Left kidney (tissue), 1 donor: ENCODE results near the gene SMIM29. TPM values are rescaled to one million over a fixed set of nuclear protein-coding genes. Genes with fewer than 3 reads are reported as not detected.

ENCODE experiments used
- polyA plus RNA-seq: library from polyadenylated mRNA; unstranded; fragments of 120-200 nt; gene quantifications from one replicate; pipeline ENCODE4 v1.2.1, GENCODE V29; 2013; ENCODE audit not compliant: insufficient read length

SMIM29 gene
- polyA plus RNA-seq, 1 donor = 9.5 TPM

Other genes with a start within 250 kb of the SMIM29 start
- 0.53 TPM for gene GRM4, start 102.9 kb downstream of the SMIM29 start, polyA plus RNA-seq
- gene HMGA1, start 12.1 kb downstream of the SMIM29 start, polyA plus RNA-seq = 106 TPM
- gene NUDT3, start 143.7 kb upstream of the SMIM29 start, polyA plus RNA-seq = 16.7 TPM
- 1,078 TPM for gene RPS10, start 177.1 kb upstream of the SMIM29 start, polyA plus RNA-seq
- gene PACSIN1, start 217.1 kb upstream of the SMIM29 start, polyA plus RNA-seq = 0.57 TPM